ENCODE results near the gene LTB4R.

DNA sequence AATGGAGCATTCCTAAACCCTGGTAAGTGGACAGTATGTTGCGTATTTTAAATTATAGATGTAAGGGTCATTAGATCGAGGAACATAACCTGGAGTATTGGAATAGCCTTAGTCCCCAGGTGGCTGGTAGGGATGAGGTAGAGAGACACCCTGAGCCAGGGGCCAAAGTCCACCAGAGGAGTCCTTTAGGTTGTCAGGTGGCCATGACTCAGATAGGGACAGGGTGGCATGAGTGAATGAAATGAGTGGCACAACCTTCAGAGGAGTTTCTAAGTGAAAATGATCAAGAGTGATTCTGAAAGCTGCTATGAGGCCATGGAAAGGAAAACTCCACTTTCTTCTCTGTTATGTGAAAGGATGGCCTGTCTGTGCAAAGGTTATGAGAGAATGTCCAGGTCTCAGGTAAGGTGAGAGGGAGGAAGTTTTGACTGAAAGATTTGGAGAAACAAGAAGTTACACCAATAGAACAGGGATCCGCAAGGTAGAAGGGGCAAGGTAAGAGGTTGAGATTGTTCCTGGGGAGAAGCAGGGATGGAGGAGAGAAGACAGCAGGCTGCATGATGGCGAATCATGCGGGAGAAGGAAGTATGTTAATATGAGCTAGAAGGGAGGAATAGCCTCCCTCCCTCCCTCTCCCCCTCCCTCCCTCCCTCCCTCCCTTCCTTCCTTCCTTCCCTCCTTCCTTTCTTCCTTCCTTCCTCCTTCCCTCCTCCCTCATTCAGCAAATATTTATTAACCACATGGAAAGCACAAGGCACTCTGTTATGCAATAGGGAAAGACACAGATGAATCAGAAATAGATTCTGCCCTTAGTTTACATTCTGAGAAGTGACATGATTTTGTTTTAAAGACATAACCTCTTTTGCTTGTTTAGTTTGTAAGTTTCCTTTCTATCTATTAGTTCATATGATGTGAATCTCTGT is 42.5 kb downstream of the LTB4R start:
- TF ChIP-seq, protein P1, sequence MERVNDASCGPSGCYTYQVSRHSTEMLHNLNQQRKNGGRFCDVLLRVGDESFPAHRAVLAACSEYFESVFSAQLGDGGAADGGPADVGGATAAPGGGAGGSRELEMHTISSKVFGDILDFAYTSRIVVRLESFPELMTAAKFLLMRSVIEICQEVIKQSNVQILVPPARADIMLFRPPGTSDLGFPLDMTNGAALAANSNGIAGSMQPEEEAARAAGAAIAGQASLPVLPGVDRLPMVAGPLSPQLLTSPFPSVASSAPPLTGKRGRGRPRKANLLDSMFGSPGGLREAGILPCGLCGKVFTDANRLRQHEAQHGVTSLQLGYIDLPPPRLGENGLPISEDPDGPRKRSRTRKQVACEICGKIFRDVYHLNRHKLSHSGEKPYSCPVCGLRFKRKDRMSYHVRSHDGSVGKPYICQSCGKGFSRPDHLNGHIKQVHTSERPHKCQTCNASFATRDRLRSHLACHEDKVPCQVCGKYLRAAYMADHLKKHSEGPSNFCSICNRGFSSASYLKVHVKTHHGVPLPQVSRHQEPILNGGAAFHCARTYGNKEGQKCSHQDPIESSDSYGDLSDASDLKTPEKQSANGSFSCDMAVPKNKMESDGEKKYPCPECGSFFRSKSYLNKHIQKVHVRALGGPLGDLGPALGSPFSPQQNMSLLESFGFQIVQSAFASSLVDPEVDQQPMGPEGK (CRISPR knock-in tag; IDR thresholded peaks at IDR 0.05; ENCODE audit: borderline replicate concordance): no peak
- no peak for TF ChIP-seq OSR1 (CRISPR knock-in tag; IDR thresholded peaks at IDR 0.05)
- TF ChIP-seq ZFP30 (CRISPR knock-in tag; IDR thresholded peaks at IDR 0.05): no peak
- no peak for TF ChIP-seq ISL1 (CRISPR knock-in tag; IDR thresholded peaks at IDR 0.05)
- TF ChIP-seq, protein P2, sequence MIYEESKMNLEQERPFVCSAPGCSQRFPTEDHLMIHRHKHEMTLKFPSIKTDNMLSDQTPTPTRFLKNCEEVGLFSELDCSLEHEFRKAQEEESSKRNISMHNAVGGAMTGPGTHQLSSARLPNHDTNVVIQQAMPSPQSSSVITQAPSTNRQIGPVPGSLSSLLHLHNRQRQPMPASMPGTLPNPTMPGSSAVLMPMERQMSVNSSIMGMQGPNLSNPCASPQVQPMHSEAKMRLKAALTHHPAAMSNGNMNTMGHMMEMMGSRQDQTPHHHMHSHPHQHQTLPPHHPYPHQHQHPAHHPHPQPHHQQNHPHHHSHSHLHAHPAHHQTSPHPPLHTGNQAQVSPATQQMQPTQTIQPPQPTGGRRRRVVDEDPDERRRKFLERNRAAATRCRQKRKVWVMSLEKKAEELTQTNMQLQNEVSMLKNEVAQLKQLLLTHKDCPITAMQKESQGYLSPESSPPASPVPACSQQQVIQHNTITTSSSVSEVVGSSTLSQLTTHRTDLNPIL (CRISPR knock-in tag; IDR thresholded peaks at IDR 0.05; ENCODE audit: low read depth): no peak
- TF ChIP-seq TOX (CRISPR knock-in tag; IDR thresholded peaks at IDR 0.05; ENCODE audit: borderline replicate concordance): no peak
- TF ChIP-seq ZNF565 (CRISPR knock-in tag; conservative IDR thresholded peaks at IDR 0.05; ENCODE audit: low read depth): no peak
- TF ChIP-seq ZC3H10 (CRISPR knock-in tag; IDR thresholded peaks at IDR 0.05): no peak
- TF ChIP-seq SNAI2 (CRISPR knock-in tag; IDR thresholded peaks at IDR 0.05): no peak

Data from SK-N-SH treated with all-trans-retinoic acid at 6 μM for 48 hours (cell line).